Spleen (tissue), 7 donors: Measurements from ENCODE around the gene KIF3C.

Source experiments
- POLR2A ChIP-seq, 3 donors: fragments of 450-650 bp; IDR thresholded peaks; one replicate each; pipeline ENCODE4 v1.5.1; 2017; ENCODE audit warnings: antibody characterized with exemption in 3 of 3, mild to moderate bottlenecking in 1 of 3
- POLR2AphosphoS5 ChIP-seq, 3 donors: sonication (generic); formaldehyde crosslinking; IDR thresholded peaks; one replicate each; pipeline ENCODE4 v1.5.1; 2017; ENCODE audit warnings: antibody characterized with exemption in 3 of 3
- TF ChIP-seq, protein P1 (sequence below), 11 experiments: fragments of 200-600 bp in 7 of 11; fragments of 450-650 bp in 4 of 11; sonication (generic) in 4 of 11; IDR thresholded peaks in 8 of 11; conservative IDR thresholded peaks in 3 of 11; 1 replicate in 7 of 11; 2 replicates in 4 of 11; pipeline versions ENCODE4 v1.4.0 to v1.8.0; 2016 to 2021; ENCODE audit warnings: antibody characterized with exemption in 11 of 11, inconsistent platforms in 4 of 11, mild to moderate bottlenecking in 1 of 11
- donor health status: DM: no; HTN: no; CAD: no; lungs with moderate emphysema.
- donor health status: DM: no; HTN: no; CAD: no.
- donor health status: DM: no; HTN: no; CAD: no.

DNA sequence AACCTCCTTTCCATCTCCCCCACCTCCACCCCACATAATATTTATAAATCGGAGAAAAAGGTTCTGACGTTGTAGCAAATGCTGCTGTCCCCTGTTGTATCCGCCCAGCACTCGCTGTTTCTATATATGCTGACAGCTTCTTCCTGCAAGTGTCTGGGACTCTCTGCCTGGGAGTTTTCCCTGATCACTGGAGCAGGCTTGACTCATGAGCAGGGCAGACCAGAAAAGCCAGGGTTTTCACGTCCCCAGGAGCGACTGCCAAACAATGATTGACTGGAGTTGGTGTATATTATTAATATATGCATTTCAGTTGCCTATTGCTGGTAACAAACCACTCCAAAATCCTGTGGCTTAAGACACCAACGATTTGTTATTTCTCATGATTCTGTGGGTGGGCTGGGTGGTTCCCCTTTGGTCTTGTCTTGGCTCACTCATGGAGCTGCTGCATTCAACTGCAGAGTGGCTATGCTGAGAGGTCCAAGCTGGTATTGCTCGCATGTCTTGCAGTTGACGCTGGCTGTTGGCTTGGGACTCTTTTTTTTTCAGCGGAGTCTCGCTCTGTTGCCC is 82.8 kb downstream of the KIF3C start:
- TF ChIP-seq, protein P1, sequence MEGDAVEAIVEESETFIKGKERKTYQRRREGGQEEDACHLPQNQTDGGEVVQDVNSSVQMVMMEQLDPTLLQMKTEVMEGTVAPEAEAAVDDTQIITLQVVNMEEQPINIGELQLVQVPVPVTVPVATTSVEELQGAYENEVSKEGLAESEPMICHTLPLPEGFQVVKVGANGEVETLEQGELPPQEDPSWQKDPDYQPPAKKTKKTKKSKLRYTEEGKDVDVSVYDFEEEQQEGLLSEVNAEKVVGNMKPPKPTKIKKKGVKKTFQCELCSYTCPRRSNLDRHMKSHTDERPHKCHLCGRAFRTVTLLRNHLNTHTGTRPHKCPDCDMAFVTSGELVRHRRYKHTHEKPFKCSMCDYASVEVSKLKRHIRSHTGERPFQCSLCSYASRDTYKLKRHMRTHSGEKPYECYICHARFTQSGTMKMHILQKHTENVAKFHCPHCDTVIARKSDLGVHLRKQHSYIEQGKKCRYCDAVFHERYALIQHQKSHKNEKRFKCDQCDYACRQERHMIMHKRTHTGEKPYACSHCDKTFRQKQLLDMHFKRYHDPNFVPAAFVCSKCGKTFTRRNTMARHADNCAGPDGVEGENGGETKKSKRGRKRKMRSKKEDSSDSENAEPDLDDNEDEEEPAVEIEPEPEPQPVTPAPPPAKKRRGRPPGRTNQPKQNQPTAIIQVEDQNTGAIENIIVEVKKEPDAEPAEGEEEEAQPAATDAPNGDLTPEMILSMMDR (IDR thresholded peaks at IDR 0.05 in 8 of 11, conservative IDR thresholded peaks at IDR 0.05 in 3 of 11) = no peak
- TF ChIP-seq POLR2A (IDR thresholded peaks at IDR 0.05) = no peak
- TF ChIP-seq POLR2AphosphoS5 (IDR thresholded peaks at IDR 0.05) = no peak
